Measurements from ENCODE around the gene FBN3. TPM values are rescaled to one million over a fixed set of nuclear protein-coding genes. Genes with fewer than 3 reads are reported as not detected.
A peak's percentile ranks its signal among the peaks of the same experiment; 100 is the strongest.
"Not testable (repeated sequence)": the region's sequence is repeated elsewhere in the genome, so short reads cannot be mapped to it uniquely, and the experiment has no call there.

Gene FBN3
- polyA plus RNA-seq, 3 donors from 2014 or later, result not detected

- not testable (repeated sequence) for H3K4me1 Mint-ChIP-seq; H3K4me3 Mint-ChIP-seq; DNase-seq; H3K9me3 Mint-ChIP-seq; H3K36me3 Mint-ChIP-seq; H3K27me3 Mint-ChIP-seq (ENCODE audit: low read depth in 3 of 3)
- peak overlapping the region in 1 of 6 donors; percentile 36 for H3K27ac Mint-ChIP-seq
These were observed 9.9 kb upstream of the FBN3 start for GRCh38 chr19:8159322-8159721.

DNA sequence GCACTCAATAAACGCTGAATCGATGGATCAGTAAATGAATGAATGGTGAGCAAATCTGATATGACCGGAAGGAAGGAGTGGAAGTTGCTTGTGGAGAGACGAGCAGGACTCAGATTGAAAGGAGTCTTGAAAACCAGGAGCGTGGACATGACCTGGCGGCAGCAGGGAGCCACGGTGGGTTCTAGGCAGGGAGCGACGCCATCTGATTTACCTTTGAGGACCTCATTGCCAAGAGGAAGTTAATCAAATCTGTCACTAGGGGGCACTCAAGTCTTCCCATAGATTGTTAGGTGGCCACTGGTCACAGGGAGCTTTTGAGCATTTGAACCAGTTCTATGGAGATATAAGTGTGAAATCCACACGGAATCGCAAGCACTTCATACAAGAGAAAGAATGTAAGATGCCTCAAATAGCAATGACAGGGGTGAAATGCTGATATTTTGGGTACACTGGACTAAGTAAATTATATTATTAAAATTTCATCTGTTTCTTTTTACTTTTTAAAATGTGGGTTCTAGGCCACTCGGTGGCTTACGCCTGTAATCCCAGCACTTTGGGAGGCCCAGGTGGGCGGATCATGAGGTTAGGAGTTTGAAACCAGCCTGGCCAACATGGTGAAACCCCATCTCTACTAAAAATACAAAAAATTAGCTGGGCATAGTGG, 9.2 kb upstream of the FBN3 start:
- DNase-seq, result peak; percentile 74 to 80 (median 77)
- Mint-ChIP-seq H3K9me3 (no peaks in the 10 kb centered on the region), H3K4me1 (peaks cover 2 to 6% of the 10 kb centered on the region in 2 donors), H3K4me3 (no peak overlapping the region), H3K27me3 (ENCODE audit: low read depth in 3 of 3) (peaks cover 3 to 6% (median 3%) of the 10 kb centered on the region in 3 donors), H3K27ac (peak overlapping the region in 1 of 6 donors; percentile 84), H3K36me3 (no peaks in the 10 kb centered on the region)

DNA sequence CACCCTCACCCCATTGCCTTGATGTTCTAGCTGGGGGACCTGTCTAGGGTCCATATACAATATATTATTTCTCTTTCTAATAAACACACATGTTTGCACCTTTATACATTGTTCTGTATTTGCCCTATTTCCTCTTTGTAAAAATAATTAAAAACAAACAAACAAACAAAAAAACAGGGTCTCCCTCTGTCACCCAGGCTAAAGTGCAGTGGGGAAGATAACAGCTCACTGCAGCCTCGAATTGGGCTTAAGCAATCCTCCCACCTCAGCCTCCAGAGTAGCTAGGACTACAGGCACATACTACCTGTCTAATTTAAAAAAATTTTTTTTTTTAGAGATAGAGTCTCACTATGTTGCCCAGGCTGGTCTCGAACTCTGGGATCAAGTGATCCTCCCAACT, 5.9 kb upstream of the FBN3 start:
- Mint-ChIP-seq H3K9me3 (no peaks in the 10 kb centered on the region), H3K4me1 (peaks cover 0 to 6% of the 10 kb centered on the region in 2 donors), H3K4me3 (no peak overlapping the region), H3K27ac (no peak overlapping the region), H3K36me3 (peaks cover 0 to 4% (median 0%) of the 10 kb centered on the region in 3 donors), H3K27me3 (ENCODE audit: low read depth in 3 of 3) (peaks cover 9 to 15% (median 10%) of the 10 kb centered on the region in 3 donors)
- no peak for DNase-seq

GRCh38 chr19:8154014-8154413, 4.6 kb upstream of the FBN3 start:
- H3K9me3 Mint-ChIP-seq, H3K4me1 Mint-ChIP-seq, H3K4me3 Mint-ChIP-seq, H3K36me3 Mint-ChIP-seq: not testable (repeated sequence)
- H3K27ac Mint-ChIP-seq, result peak overlapping the region in 1 of 6 donors; percentile 19
- DNase-seq, result peak in 1 of 3 donors; percentile 7
- H3K27me3 Mint-ChIP-seq (ENCODE audit: low read depth in 3 of 3), result peaks cover 10 to 21% (median 15%) of the 10 kb centered on the region in 3 donors

DNA sequence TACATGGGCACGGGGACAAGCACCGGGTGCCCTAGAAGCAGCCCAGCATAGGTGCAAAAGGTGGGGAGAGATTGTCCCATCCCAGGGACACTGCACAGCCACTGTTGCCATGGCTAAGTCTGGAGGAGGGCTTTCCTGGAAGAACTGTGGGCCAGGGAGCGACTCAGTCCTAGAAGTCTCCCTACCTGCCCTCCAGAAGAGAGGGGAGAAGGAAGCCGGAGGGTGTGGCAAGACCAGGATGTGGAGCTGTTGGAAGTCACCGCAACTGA, 2.3 kb upstream of the FBN3 start:
- Mint-ChIP-seq H3K9me3 (no peaks in the 10 kb centered on the region), H3K27me3 (ENCODE audit: low read depth in 3 of 3) (peaks cover 10 to 21% (median 15%) of the 10 kb centered on the region in 3 donors), H3K4me3 (no peak overlapping the region), H3K4me1 (peaks cover 7 to 10% of the 10 kb centered on the region in 2 donors), H3K27ac (no peak overlapping the region), H3K36me3 (peaks cover 0 to 4% (median 0%) of the 10 kb centered on the region in 3 donors)
- no peak for DNase-seq

DNA sequence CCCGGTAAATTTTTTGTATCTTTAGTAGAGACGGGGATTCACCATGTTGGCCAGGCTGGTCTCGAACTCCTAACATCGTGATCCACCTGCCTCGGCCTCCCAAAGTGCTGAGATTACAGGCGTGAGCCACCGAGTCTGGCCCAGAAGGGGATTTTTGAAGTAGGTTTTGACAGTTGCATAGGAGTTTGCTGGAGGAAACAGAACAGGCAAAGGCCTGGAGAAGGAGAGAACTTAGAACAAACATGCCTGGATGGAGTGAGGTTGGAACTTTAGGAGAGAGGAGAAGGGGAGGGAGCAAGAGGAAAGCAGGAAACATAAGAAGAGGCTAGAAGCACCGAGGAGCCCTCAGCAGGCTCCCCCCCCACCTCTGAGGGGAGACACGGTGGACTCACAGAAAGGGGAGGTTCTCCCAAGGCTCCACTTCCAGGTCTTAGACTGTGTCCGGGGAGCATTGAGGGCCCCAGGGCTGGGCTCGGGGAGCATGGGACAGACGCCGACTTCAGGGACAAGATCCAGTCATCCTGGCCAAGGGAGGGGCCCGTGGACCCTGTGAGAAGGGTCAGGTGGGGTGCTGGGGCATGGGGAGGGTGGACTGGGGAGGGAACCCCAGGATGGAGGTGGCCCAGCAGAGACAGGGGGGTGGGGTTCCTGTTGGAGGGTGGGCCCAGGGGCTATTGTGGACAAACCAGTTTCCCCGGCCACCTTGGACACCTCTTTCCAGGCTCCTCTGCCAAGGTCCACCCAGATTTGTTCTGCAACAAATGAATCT, 1.8 kb upstream of the FBN3 start:
- Mint-ChIP-seq H3K4me3 (no peak overlapping the region), H3K27me3 (ENCODE audit: low read depth in 3 of 3) (peaks cover 10 to 24% (median 18%) of the 10 kb centered on the region in 3 donors), H3K27ac (no peak overlapping the region), H3K36me3 (peaks cover 0 to 4% (median 3%) of the 10 kb centered on the region in 3 donors), H3K4me1 (peaks cover 7 to 10% of the 10 kb centered on the region in 2 donors), H3K9me3 (no peaks in the 10 kb centered on the region)
- DNase-seq, result no peak

- peak overlapping the region in 1 of 5 donors; percentile 20 for H3K4me3 Mint-ChIP-seq
- peaks cover 7 to 10% of the 10 kb centered on the region in 2 donors for H3K4me1 Mint-ChIP-seq
- peaks cover 0 to 4% (median 3%) of the 10 kb centered on the region in 3 donors for H3K36me3 Mint-ChIP-seq
- no peak overlapping the region for H3K27ac Mint-ChIP-seq
- DNase-seq, result no peak
- no peaks in the 10 kb centered on the region for H3K9me3 Mint-ChIP-seq
- peaks cover 10 to 24% (median 18%) of the 10 kb centered on the region in 3 donors for H3K27me3 Mint-ChIP-seq (ENCODE audit: low read depth in 3 of 3)
These were observed 930 bp upstream of the FBN3 start for GRCh38 chr19:8150178-8150865.

- Mint-ChIP-seq H3K27me3 (ENCODE audit: low read depth in 3 of 3) (peaks cover 13 to 24% (median 19%) of the 10 kb centered on the region in 3 donors), H3K27ac (no peak overlapping the region), H3K36me3 (peaks cover 0 to 4% (median 3%) of the 10 kb centered on the region in 3 donors), H3K4me3 (peak overlapping the region in 4 of 5 donors; percentile 8 to 57 (median 34)), H3K9me3 (no peaks in the 10 kb centered on the region), H3K4me1 (peaks cover 7 to 10% of the 10 kb centered on the region in 2 donors)
- no peak for DNase-seq
These were observed 757 bp downstream of the FBN3 start for GRCh38 chr19:8148410-8149260.

- H3K9me3 Mint-ChIP-seq, result no peaks in the 10 kb centered on the region
- H3K27me3 Mint-ChIP-seq (ENCODE audit: low read depth in 3 of 3), result peaks cover 13 to 19% (median 17%) of the 10 kb centered on the region in 3 donors
- peak overlapping the region in 4 of 5 donors; percentile 8 to 57 (median 34) for H3K4me3 Mint-ChIP-seq
- DNase-seq, result no peak
- H3K27ac Mint-ChIP-seq, result no peak overlapping the region
- H3K4me1 Mint-ChIP-seq, result peaks cover 7 to 10% of the 10 kb centered on the region in 2 donors
- H3K36me3 Mint-ChIP-seq, result peaks cover 0 to 4% (median 3%) of the 10 kb centered on the region in 3 donors
These were observed 1.3 kb downstream of the FBN3 start for GRCh38 chr19:8148088-8148409.

- H3K27ac Mint-ChIP-seq, result no peak overlapping the region
- DNase-seq, result no peak
- H3K36me3 Mint-ChIP-seq, result peaks cover 0 to 4% (median 3%) of the 10 kb centered on the region in 3 donors
- H3K4me3 Mint-ChIP-seq, result peak overlapping the region in 1 of 5 donors; percentile 29
- H3K27me3 Mint-ChIP-seq (ENCODE audit: low read depth in 3 of 3), result peaks cover 13 to 17% (median 17%) of the 10 kb centered on the region in 3 donors
- peaks cover 7 to 10% of the 10 kb centered on the region in 2 donors for H3K4me1 Mint-ChIP-seq
- no peaks in the 10 kb centered on the region for H3K9me3 Mint-ChIP-seq
These were observed 1.8 kb downstream of the FBN3 start for GRCh38 chr19:8147582-8147978.

DNA sequence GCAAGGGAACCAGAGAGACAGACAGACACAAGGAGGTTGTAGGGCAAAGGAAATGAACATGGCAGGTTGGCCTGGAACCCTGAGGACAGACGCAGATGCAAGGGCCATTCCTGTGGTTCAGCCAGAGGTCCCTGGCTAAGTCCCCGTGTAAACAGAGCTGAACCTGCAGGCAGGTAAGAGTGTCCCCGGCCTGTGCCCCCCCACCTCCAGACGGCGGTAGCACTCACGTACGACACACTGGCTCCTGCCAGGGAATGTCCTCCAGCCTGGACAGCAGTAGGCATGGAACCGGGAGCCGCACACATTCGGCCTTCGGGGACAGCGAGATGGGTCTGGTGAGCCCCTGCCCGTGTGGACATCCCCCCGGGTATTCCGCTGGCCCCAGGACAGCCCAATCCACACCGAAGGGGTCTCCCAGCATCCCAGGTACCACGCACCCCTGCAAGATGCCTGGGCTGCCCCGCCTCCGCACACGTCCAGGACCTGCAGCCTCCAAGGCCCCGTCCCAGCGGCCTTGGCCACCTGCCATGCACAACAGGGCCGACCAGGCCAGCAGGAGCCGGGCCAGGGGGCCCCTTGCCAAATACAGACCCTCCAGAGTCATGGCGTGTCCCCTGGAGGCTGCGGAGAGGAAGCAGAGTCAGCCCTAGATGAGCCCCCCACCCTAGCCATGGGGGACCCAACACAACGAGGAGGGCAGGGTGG, 2.4 kb downstream of the FBN3 start:
- no peak for DNase-seq
- peaks cover 0 to 4% (median 3%) of the 10 kb centered on the region in 3 donors for H3K36me3 Mint-ChIP-seq
- peaks cover 13 to 17% (median 14%) of the 10 kb centered on the region in 3 donors for H3K27me3 Mint-ChIP-seq (ENCODE audit: low read depth in 3 of 3)
- no peak overlapping the region for H3K27ac Mint-ChIP-seq
- peaks cover 7 to 10% of the 10 kb centered on the region in 2 donors for H3K4me1 Mint-ChIP-seq
- no peak overlapping the region for H3K4me3 Mint-ChIP-seq
- no peaks in the 10 kb centered on the region for H3K9me3 Mint-ChIP-seq

GRCh38 chr19:8144273-8144995, 5.0 kb downstream of the FBN3 start:
- peaks cover 5 to 9% (median 7%) of the 10 kb centered on the region in 3 donors for H3K27me3 Mint-ChIP-seq (ENCODE audit: low read depth in 3 of 3)
- no peaks in the 10 kb centered on the region for H3K9me3 Mint-ChIP-seq
- no peak overlapping the region for H3K4me3 Mint-ChIP-seq
- H3K27ac Mint-ChIP-seq, result no peak overlapping the region
- H3K4me1 Mint-ChIP-seq, result peaks cover 5 to 7% of the 10 kb centered on the region in 2 donors
- H3K36me3 Mint-ChIP-seq, result peaks cover 0 to 3% (median 0%) of the 10 kb centered on the region in 3 donors
- DNase-seq, result no peak

All from immature natural killer cell (primary cell).